ENCODE data around the gene GMPR2.

The GMPR2 gene

GRCh38 chr14:24277071-24277470 is 44.3 kb downstream of the GMPR2 start:
- no peaks in the 10 kb centered on the region for H3K36me3 ChIP-seq
- H3K4me1 ChIP-seq (ENCODE audit: control insufficient read depth in 1 of 2, insufficient read depth in 1 of 2, low read depth in 1 of 2, low read length in 1 of 2): peaks cover 95 to 97% of the 10 kb centered on the region in 2 experiments
- H3K9me3 ChIP-seq: no peaks in the 10 kb centered on the region
- TF ChIP-seq, protein P1, sequence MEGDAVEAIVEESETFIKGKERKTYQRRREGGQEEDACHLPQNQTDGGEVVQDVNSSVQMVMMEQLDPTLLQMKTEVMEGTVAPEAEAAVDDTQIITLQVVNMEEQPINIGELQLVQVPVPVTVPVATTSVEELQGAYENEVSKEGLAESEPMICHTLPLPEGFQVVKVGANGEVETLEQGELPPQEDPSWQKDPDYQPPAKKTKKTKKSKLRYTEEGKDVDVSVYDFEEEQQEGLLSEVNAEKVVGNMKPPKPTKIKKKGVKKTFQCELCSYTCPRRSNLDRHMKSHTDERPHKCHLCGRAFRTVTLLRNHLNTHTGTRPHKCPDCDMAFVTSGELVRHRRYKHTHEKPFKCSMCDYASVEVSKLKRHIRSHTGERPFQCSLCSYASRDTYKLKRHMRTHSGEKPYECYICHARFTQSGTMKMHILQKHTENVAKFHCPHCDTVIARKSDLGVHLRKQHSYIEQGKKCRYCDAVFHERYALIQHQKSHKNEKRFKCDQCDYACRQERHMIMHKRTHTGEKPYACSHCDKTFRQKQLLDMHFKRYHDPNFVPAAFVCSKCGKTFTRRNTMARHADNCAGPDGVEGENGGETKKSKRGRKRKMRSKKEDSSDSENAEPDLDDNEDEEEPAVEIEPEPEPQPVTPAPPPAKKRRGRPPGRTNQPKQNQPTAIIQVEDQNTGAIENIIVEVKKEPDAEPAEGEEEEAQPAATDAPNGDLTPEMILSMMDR (IDR thresholded peaks at IDR 0.05): no peak
- peak overlapping the region; percentile 97 for H3K27ac ChIP-seq
- peak overlapping the region; percentile 49 to 59 for H3K4me3 ChIP-seq (ENCODE audit: low read depth in 1 of 2, low read length in 1 of 2)
- H3K27me3 ChIP-seq: no peaks in the 10 kb centered on the region

DNA sequence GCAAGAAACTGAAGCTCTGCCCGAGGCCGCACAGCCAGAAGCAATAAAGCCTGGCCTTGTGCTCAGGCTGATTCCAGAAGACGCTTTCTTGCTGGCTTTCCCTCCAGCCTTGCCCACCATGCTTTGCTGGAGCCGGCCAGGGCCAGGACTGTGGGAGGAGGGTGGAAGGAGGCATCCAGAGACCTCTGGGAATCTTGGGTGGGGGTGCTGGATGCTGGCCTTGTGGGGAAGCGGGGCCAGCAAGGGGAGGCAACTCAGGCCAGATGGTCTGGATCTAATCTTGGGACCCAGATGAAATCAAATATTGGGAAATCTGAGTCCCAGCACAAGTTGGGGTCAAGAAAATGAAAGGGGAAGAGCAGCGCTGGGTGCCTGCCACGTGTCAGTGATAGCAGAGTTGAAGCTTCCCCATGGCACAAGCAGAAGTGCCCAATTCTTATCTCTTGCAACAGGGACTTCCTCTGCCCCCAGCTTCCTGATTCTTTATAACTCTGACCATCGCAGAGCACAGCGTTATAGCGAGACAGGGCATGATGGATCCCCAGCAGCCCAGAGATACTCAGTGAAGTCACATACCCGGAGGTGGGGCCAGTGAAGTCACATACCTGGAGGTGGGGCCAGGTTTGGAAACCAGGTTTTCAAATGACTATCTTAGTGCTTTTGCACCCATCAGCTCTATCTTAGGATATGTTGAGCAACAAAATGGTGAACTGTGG is 45.0 kb downstream of the GMPR2 start:
- H3K36me3 ChIP-seq: no peaks in the 10 kb centered on the region
- peak overlapping the region; percentile 97 for H3K27ac ChIP-seq
- TF ChIP-seq, protein P1 (IDR thresholded peaks at IDR 0.05): no peak
- H3K4me3 ChIP-seq (ENCODE audit: low read depth in 1 of 2, low read length in 1 of 2): peak overlapping the region; percentile 49 to 59
- H3K27me3 ChIP-seq: no peaks in the 10 kb centered on the region
- peaks cover 95 to 96% of the 10 kb centered on the region in 2 experiments for H3K4me1 ChIP-seq (ENCODE audit: control insufficient read depth in 1 of 2, insufficient read depth in 1 of 2, low read depth in 1 of 2, low read length in 1 of 2)
- H3K9me3 ChIP-seq: no peaks in the 10 kb centered on the region

GRCh38 chr14:24278424-24278823 is 45.7 kb downstream of the GMPR2 start:
- peaks cover 88 to 91% of the 10 kb centered on the region in 2 experiments for H3K4me1 ChIP-seq (ENCODE audit: control insufficient read depth in 1 of 2, insufficient read depth in 1 of 2, low read depth in 1 of 2, low read length in 1 of 2)
- H3K4me3 ChIP-seq (ENCODE audit: low read depth in 1 of 2, low read length in 1 of 2): peak overlapping the region; percentile 49 to 59
- no peaks in the 10 kb centered on the region for H3K36me3 ChIP-seq
- no peaks in the 10 kb centered on the region for H3K9me3 ChIP-seq
- TF ChIP-seq, protein P1 (IDR thresholded peaks at IDR 0.05): no peak
- no peaks in the 10 kb centered on the region for H3K27me3 ChIP-seq
- peak overlapping the region; percentile 97 for H3K27ac ChIP-seq

GRCh38 chr14:24279301-24280186 is 46.8 kb downstream of the GMPR2 start:
- no peaks in the 10 kb centered on the region for H3K27me3 ChIP-seq
- TF ChIP-seq, protein P1 (IDR thresholded peaks at IDR 0.05): no peak
- peak overlapping the region; percentile 97 for H3K27ac ChIP-seq
- H3K4me3 ChIP-seq (ENCODE audit: low read depth in 1 of 2, low read length in 1 of 2): peak overlapping the region; percentile 12 to 24
- peaks cover 77 to 80% of the 10 kb centered on the region in 2 experiments for H3K4me1 ChIP-seq (ENCODE audit: control insufficient read depth in 1 of 2, insufficient read depth in 1 of 2, low read depth in 1 of 2, low read length in 1 of 2)
- no peaks in the 10 kb centered on the region for H3K9me3 ChIP-seq
- H3K36me3 ChIP-seq: no peaks in the 10 kb centered on the region

DNA sequence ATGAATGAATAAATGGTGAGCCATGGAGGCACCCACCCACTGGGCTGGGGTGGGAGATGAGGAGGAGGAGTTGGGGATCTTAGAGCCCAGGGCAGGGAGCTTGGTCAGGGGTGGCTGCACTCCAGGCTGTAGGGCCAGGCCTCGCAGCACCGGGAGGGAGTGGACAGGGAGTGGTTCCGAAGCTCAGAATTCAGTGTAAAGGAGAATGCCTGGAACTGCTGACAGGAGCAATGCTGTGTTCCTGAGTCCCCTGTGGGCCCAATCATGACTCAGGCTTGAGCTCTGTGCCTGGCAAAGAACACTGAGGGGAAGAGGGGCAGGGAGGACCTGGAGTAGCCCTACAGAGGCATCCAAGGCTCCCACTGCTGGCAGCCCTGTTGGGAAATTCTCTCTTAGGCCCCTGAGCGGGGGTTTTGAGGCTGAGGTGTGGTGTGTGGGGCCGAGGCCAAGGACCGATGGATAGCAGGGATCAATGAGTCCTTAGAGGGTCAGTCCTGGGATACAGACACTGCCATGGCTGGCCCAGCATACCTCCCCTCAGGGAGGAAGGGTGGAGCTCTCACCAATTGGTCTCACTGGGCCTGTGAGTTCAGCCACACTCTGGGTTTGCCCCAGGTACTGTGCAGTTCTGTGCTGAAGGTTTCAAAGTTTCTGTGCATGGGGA is 48.2 kb downstream of the GMPR2 start:
- Histone ChIP-seq H3K4me3 (ENCODE audit: low read depth in 1 of 2, low read length in 1 of 2) (no peak overlapping the region), H3K27me3 (no peaks in the 10 kb centered on the region), H3K9me3 (no peaks in the 10 kb centered on the region), H3K27ac (peak overlapping the region; percentile 97), H3K4me1 (ENCODE audit: control insufficient read depth in 1 of 2, insufficient read depth in 1 of 2, low read depth in 1 of 2, low read length in 1 of 2) (peaks cover 64 to 68% of the 10 kb centered on the region in 2 experiments), H3K36me3 (no peaks in the 10 kb centered on the region)
- TF ChIP-seq, protein P1 (IDR thresholded peaks at IDR 0.05): no peak

All from neutrophil (primary cell).